Common myeloid progenitor, CD34-positive (primary cell): ENCODE data around the gene DHODH.

Experiments used
- CTCF ChIA-PET: fragments of 350-600 bp; sonication (Branson Sonifier 250); formaldehyde crosslinking; loops from one replicate; lab custom pipeline; 2021; ENCODE audit warnings: antibody characterized with exemption; lab: Charles Lee
- POLR2A ChIA-PET: fragments of 350-600 bp; sonication (Branson Sonifier 250); formaldehyde crosslinking; loops from one replicate; lab custom pipeline; 2021; ENCODE audit warnings: antibody characterized with exemption; lab: Charles Lee
- DNase-seq, 3 donors: peaks; one replicate each; pipeline versions ENCODE4 v3.0.0 to v3.0.0-alpha.2; 2013
- H3K27ac ChIP-seq, 2 experiments: 1 replicate in 1 of 2; 2 replicates in 1 of 2; pipeline ENCODE4 v1.7.0; 2013; ENCODE audit warnings: inconsistent platforms in 2 of 2, low read length in 2 of 2, mild to moderate bottlenecking in 2 of 2, low read depth in 1 of 2, moderate library complexity in 1 of 2; ENCODE audit not compliant: severe bottlenecking in 2 of 2, insufficient read depth in 1 of 2, poor library complexity in 1 of 2
- H3K27me3 ChIP-seq, 5 experiments: replicated peaks in 2 of 5; 1 replicate in 3 of 5; 2 replicates in 2 of 5; pipeline versions ENCODE4 v1.6.1 to v1.7.0; 2013; ENCODE audit warnings: low read length in 4 of 5, mild to moderate bottlenecking in 2 of 5, moderate library complexity in 2 of 5, inconsistent platforms in 1 of 5; ENCODE audit not compliant: insufficient read depth in 5 of 5, control insufficient read depth in 4 of 5
- H3K36me3 ChIP-seq, 4 experiments: 1 replicate in 2 of 4; 2 replicates in 2 of 4; pipeline versions ENCODE4 v1.6.1 to v1.7.0; 2013; ENCODE audit warnings: low read length in 3 of 4, control low read depth in 1 of 4, mild to moderate bottlenecking in 1 of 4; ENCODE audit not compliant: control insufficient read depth in 4 of 4, insufficient read depth in 4 of 4
- H3K4me1 ChIP-seq, 4 experiments: 1 replicate in 3 of 4; 2 replicates in 1 of 4; pipeline versions ENCODE4 v1.6.1 to v1.7.1; 2013; ENCODE audit warnings: low read length in 3 of 4, mild to moderate bottlenecking in 3 of 4, control low read depth in 1 of 4, inconsistent platforms in 1 of 4, moderate library complexity in 1 of 4; ENCODE audit not compliant: control insufficient read depth in 4 of 4, insufficient read depth in 4 of 4; ENCODE audit errors: control extremely low read depth in 1 of 4
- H3K4me3 ChIP-seq, 7 experiments: 1 replicate in 4 of 7; 2 replicates in 3 of 7; pipeline versions ENCODE4 v1.5.1 to v1.7.0; 2013; ENCODE audit warnings: mild to moderate bottlenecking in 7 of 7, low read length in 6 of 7, moderate library complexity in 6 of 7, inconsistent platforms in 2 of 7, low read depth in 2 of 7, control low read depth in 1 of 7; ENCODE audit not compliant: insufficient read depth in 4 of 7, control insufficient read depth in 1 of 7; ENCODE audit errors: extremely low read depth in 1 of 7
- H3K9me3 ChIP-seq, 5 experiments: 1 replicate in 4 of 5; 2 replicates in 1 of 5; pipeline versions ENCODE4 v1.6.1 to v1.7.1; 2013; ENCODE audit warnings: low read length in 4 of 5, mild to moderate bottlenecking in 2 of 5, inconsistent platforms in 1 of 5, low read depth in 1 of 5, moderate library complexity in 1 of 5; ENCODE audit not compliant: control insufficient read depth in 4 of 5, insufficient read depth in 2 of 5; ENCODE audit errors: control extremely low read depth in 1 of 5
- WGBS: methylation state at CpG from one replicate; pipeline ENCODE4 v1.1.5; 2013; ENCODE audit not compliant: insufficient coverage; 5-methylcytosine and 5-hydroxymethylcytosine counted together

Gene DHODH

GRCh38 chr16:72042157-72042660, 33.7 kb downstream of the DHODH start:
- WGBS: 0% methylated on average over 2 of the region's 2 CpGs
- POLR2A ChIA-PET: interaction anchor here (0.6 kb wide), 1 partner anchor 357 kb away, joined by 3 read pairs; no protein-coding TSS in a partner anchor
- H3K27ac ChIP-seq: no peak overlapping the region
- H3K4me1 ChIP-seq: peaks cover 3 to 23% (median 12%) of the 10 kb centered on the region in 4 experiments
- H3K9me3 ChIP-seq: no peaks in the 10 kb centered on the region
- H3K4me3 ChIP-seq: no peak overlapping the region
- CTCF ChIA-PET: no interaction called here
- peaks cover 0 to 9% (median 0%) of the 10 kb centered on the region in 4 experiments for H3K36me3 ChIP-seq
- H3K27me3 ChIP-seq: no peaks in the 10 kb centered on the region
- no peak for DNase-seq

DNA sequence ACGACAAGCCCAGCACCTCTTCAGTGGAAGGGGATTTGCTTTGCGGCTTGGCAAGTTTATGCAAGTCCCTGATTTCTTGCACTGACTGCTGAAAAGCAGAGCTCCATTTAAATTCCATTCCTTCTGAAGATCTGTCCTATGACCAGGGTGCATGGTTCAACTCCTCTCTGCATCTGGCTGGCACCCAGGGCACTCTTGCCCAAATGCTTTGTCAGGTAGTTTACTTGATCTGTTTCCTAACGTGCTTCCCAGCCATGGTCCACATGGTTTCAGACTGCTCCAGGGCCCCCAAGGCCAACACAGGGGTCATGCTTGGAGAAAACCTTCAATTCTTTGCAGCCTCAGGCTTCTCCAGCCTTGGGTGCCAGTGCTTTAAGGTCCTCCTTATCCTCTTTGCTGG, 34.5 kb downstream of the DHODH start:
- Histone ChIP-seq H3K27ac (no peak overlapping the region), H3K27me3 (no peaks in the 10 kb centered on the region), H3K9me3 (no peaks in the 10 kb centered on the region), H3K4me1 (peaks cover 3 to 23% (median 12%) of the 10 kb centered on the region in 4 experiments), H3K36me3 (peaks cover 0 to 9% (median 0%) of the 10 kb centered on the region in 4 experiments), H3K4me3 (no peak overlapping the region)
- DNase-seq: no peak
- 82% methylated on average over 3 of the region's 3 CpGs for WGBS
- ChIA-PET POLR2A (no interaction called here), CTCF (no interaction called here)

DNA sequence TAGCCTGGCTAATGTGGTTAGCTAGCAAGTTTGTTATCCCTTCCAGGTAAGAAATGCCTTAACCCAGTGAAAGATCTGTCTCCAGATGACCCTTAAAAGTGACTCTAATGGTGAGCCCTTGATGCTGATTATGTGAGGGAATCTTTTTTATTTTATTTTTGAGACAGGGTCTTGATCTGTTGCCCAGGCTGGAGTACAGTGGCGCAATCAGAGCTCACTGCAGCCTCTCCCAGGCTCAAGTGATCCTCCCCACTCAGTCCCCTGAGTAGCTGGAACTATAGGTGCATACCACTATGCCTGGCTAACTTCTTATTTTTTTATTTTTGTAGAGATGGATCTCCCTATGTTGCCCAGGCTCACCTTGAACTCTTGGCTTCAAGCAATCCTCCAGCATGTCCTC, 35.0 kb downstream of the DHODH start:
- no peaks in the 10 kb centered on the region for H3K27me3 ChIP-seq
- peaks cover 0 to 9% (median 0%) of the 10 kb centered on the region in 4 experiments for H3K36me3 ChIP-seq
- ChIA-PET POLR2A (no interaction called here), CTCF (no interaction called here)
- peaks cover 3 to 23% (median 12%) of the 10 kb centered on the region in 4 experiments for H3K4me1 ChIP-seq
- no peaks in the 10 kb centered on the region for H3K9me3 ChIP-seq
- no peak overlapping the region for H3K27ac ChIP-seq
- WGBS: 100% methylated on average over 1 of the region's 1 CpG
- H3K4me3 ChIP-seq: no peak overlapping the region
- DNase-seq: no peak

- H3K4me1 ChIP-seq: peaks cover 3 to 23% (median 12%) of the 10 kb centered on the region in 4 experiments
- POLR2A ChIA-PET: no interaction called here
- no peak overlapping the region for H3K4me3 ChIP-seq
- no peaks in the 10 kb centered on the region for H3K27me3 ChIP-seq
- no peak for DNase-seq
- H3K27ac ChIP-seq: no peak overlapping the region
- peaks cover 0 to 9% (median 0%) of the 10 kb centered on the region in 4 experiments for H3K36me3 ChIP-seq
- CTCF ChIA-PET: no interaction called here
- WGBS: 94% methylated on average over 3 of the region's 6 CpGs
- H3K9me3 ChIP-seq: peaks cover 2 to 4% (median 3%) of the 10 kb centered on the region in 5 experiments
Observed at GRCh38 chr16:72044296-72044695, 35.8 kb downstream of the DHODH start.

GRCh38 chr16:72044825-72045359, 36.3 kb downstream of the DHODH start:
- Histone ChIP-seq H3K27me3 (no peaks in the 10 kb centered on the region), H3K9me3 (peaks cover 3 to 9% (median 6%) of the 10 kb centered on the region in 5 experiments), H3K27ac (no peak overlapping the region), H3K36me3 (peaks cover 0 to 9% (median 0%) of the 10 kb centered on the region in 4 experiments), H3K4me1 (peaks cover 3 to 23% (median 12%) of the 10 kb centered on the region in 4 experiments), H3K4me3 (no peak overlapping the region)
- CTCF ChIA-PET: no interaction called here
- no peak for DNase-seq
- POLR2A ChIA-PET: no interaction called here
- 100% methylated on average over 1 of the region's 2 CpGs for WGBS

- Histone ChIP-seq H3K4me3 (no peak overlapping the region), H3K27ac (no peak overlapping the region), H3K27me3 (no peaks in the 10 kb centered on the region), H3K36me3 (no peaks in the 10 kb centered on the region), H3K4me1 (peaks cover 0 to 27% (median 7%) of the 10 kb centered on the region in 4 experiments), H3K9me3 (peaks cover 3 to 14% (median 6%) of the 10 kb centered on the region in 5 experiments)
- ChIA-PET CTCF (no interaction called here), POLR2A (no interaction called here)
- DNase-seq: no peak
Observed at GRCh38 chr16:72049110-72049509, 40.6 kb downstream of the DHODH start.

DNA sequence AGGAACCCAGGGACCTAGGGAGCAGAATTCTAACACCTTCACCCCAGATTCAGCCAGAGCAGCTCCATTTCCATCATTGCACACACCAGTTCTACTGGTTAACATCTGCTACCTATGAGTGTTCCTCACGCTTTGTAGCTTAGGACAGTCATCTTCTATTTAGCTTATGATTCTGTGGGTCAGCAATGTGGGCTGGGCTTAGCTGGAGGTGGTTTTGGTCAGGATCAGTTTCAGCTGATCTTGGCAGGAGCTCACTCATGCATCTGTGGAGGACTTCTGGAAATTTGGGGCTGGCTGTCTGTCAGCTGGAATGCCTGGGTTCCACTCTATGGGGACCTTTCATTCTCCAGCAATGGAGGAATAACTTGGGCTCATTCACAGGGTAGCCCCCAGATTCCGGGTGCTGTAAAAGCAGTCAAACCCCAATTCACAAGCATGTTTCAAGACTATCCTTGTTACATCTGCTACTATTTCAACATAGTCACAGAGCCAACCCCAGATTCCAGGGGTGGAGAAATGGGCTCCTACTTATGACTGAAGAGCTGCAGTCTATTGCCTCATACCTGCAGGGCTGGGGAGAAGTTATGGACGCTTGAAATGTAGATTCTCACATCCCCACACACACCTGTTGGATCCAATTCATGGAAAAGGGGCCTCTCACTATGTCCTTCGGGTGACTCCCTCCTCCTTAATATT, 42.4 kb downstream of the DHODH start:
- ChIA-PET POLR2A (no interaction called here), CTCF (no interaction called here)
- no peaks in the 10 kb centered on the region for H3K36me3 ChIP-seq
- peaks cover 3 to 14% (median 6%) of the 10 kb centered on the region in 5 experiments for H3K9me3 ChIP-seq
- H3K27ac ChIP-seq: no peak overlapping the region
- H3K4me1 ChIP-seq: peaks cover 0 to 22% (median 5%) of the 10 kb centered on the region in 4 experiments
- no peak for DNase-seq
- H3K27me3 ChIP-seq: no peaks in the 10 kb centered on the region
- no peak overlapping the region for H3K4me3 ChIP-seq
- WGBS: 100% methylated on average over 1 of the region's 4 CpGs
